Measurements from ENCODE around the gene PHOX2A. TPM values are rescaled to one million over a fixed set of nuclear protein-coding genes. Genes with fewer than 3 reads are reported as not detected.

Gene PHOX2A
- total RNA-seq, 1 donor from 2014 or later = not detected

DNA sequence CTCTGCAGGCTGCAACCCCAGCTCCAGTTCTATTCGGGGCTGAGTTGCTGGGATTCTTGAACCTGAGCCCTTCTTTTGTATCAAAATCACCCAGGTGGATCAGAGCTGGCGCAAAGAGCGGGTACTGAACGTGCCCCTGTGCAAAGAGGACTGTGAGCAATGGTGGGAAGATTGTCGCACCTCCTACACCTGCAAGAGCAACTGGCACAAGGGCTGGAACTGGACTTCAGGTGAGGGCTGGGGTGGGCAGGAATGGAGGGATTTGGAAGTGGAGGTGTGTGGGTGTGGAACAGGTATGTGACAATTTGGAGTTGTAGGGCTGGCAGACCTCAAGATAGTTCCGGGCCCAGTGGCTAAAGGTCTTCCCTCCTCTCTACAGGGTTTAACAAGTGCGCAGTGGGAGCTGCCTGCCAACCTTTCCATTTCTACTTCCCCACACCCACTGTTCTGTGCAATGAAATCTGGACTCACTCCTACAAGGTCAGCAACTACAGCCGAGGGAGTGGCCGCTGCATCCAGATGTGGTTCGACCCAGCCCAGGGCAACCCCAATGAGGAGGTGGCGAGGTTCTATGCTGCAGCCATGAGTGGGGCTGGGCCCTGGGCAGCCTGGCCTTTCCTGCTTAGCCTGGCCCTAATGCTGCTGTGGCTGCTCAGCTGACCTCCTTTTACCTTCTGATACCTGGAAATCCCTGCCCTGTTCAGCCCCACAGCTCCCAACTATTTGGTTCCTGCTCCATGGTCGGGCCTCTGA, 48.3 kb downstream of the PHOX2A start:
- no peak for DNase-seq (ENCODE audit: low spot score in 2 of 2)
- Histone ChIP-seq H3K36me3 (no peaks in the 10 kb centered on the region), H3K4me3 (no peak overlapping the region), H3K9me3 (no peaks in the 10 kb centered on the region), H3K4me1 (no peaks in the 10 kb centered on the region), H3K27ac (no peak overlapping the region), H3K27me3 (no peaks in the 10 kb centered on the region)
- intact Hi-C loops (cut with DNase I) = no loop called here
- TF ChIP-seq, protein P1, sequence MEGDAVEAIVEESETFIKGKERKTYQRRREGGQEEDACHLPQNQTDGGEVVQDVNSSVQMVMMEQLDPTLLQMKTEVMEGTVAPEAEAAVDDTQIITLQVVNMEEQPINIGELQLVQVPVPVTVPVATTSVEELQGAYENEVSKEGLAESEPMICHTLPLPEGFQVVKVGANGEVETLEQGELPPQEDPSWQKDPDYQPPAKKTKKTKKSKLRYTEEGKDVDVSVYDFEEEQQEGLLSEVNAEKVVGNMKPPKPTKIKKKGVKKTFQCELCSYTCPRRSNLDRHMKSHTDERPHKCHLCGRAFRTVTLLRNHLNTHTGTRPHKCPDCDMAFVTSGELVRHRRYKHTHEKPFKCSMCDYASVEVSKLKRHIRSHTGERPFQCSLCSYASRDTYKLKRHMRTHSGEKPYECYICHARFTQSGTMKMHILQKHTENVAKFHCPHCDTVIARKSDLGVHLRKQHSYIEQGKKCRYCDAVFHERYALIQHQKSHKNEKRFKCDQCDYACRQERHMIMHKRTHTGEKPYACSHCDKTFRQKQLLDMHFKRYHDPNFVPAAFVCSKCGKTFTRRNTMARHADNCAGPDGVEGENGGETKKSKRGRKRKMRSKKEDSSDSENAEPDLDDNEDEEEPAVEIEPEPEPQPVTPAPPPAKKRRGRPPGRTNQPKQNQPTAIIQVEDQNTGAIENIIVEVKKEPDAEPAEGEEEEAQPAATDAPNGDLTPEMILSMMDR (IDR thresholded peaks at IDR 0.05) = no peak

DNA sequence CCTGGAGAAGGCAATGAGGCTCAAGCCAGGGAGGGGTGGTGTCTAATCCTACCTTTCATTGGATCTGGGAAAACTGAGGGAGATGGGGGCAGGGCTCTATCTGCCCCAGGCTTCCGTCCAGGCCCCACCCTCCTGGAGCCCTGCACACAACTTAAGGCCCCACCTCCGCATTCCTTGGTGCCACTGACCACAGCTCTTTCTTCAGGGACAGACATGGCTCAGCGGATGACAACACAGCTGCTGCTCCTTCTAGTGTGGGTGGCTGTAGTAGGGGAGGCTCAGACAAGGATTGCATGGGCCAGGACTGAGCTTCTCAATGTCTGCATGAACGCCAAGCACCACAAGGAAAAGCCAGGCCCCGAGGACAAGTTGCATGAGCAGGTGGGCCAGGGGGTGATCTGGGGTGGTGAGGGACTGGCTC, 52.0 kb downstream of the PHOX2A start, which contains the start of gene FOLR1:
Gene FOLR1 (plus strand): TSS at position 180 of the 421 bp plus-strand sequence. CDS start 34 bp downstream, at position 214.
- intact Hi-C loops (cut with DNase I) = no loop called here
- no peak for DNase-seq (ENCODE audit: low spot score in 2 of 2)
- TF ChIP-seq, protein P1 (IDR thresholded peaks at IDR 0.05) = no peak
- Histone ChIP-seq H3K4me1 (no peaks in the 10 kb centered on the region), H3K27me3 (no peaks in the 10 kb centered on the region), H3K4me3 (no peak within 1 kb of the TSS), H3K27ac (no peak within 1 kb of the TSS), H3K36me3 (no peaks in the 10 kb centered on the region), H3K9me3 (no peaks in the 10 kb centered on the region)

DNA sequence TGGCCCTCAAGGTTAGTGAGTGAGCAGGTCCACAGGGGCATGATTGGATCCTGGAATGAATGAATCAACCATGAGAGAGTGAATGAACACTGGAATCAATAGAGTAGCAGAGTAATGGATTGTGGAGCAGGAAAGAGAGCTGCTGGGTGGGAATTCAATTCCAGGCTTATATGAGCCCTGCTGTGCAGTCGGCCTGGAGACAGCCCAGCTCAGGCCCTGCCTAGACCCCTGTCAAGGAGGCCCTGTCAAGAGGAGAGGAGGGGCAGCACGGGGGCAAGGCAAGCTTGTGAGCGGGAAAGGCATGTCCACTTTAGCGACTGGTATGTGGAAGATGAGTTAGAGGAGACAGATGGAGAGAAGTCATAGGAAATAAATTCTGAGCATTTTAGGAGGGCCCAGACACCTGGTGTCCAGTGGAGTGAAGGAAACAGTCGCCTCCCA, 53.3 kb downstream of the PHOX2A start:
- H3K4me3 ChIP-seq = no peak overlapping the region
- H3K27me3 ChIP-seq = no peaks in the 10 kb centered on the region
- no peak for DNase-seq (ENCODE audit: low spot score in 2 of 2)
- no peaks in the 10 kb centered on the region for H3K4me1 ChIP-seq
- H3K27ac ChIP-seq = no peak overlapping the region
- no peaks in the 10 kb centered on the region for H3K9me3 ChIP-seq
- no peaks in the 10 kb centered on the region for H3K36me3 ChIP-seq
- intact Hi-C loops (cut with DNase I) = no loop called here
- TF ChIP-seq, protein P1 (IDR thresholded peaks at IDR 0.05) = no peak

DNA sequence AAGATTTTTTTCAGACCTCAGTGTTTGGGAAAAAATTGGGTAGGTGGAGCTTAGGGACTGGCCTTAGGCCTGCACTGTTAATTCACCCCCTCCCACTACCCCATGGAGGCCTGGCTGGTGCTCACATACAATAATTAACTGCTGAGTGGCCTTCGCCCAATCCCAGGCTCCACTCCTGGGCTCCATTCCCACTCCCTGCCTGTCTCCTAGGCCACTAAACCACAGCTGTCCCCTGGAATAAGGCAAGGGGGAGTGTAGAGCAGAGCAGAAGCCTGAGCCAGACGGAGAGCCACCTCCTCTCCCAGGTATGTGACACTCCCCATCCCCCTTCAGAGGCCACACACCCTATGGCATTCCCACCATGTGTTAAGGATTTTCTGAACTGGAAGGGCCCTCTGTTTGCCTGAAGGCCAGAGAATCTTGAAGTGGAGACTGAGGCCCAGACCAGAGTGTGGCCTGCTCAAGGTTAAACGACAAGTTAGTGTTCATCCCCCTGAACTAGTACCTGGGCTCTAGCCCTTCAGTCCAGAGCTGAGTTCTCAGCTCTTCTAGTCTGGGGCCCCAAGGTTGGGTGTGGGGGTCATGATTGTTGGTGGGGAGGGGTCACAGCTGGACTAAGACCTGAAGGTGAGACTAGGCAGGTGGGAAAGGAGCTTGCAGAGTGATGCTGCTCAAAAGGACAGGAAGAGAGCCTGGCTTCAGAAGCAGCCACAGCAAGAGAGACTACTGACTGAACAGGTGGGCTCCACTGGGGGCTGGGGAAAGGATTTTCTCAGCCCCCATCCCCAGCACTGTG, 54.3 kb downstream of the PHOX2A start:
- TF ChIP-seq, protein P1 (IDR thresholded peaks at IDR 0.05) = no peak
- Histone ChIP-seq H3K27me3 (no peaks in the 10 kb centered on the region), H3K4me3 (no peak overlapping the region), H3K36me3 (no peaks in the 10 kb centered on the region), H3K4me1 (no peaks in the 10 kb centered on the region), H3K27ac (no peak overlapping the region), H3K9me3 (no peaks in the 10 kb centered on the region)
- intact Hi-C loops (cut with DNase I) = no loop called here
- DNase-seq (ENCODE audit: low spot score in 2 of 2) = no peak

Other genes with a start within 250 kb of the PHOX2A start
- gene IL18BP, start 245.3 kb downstream of the PHOX2A start, total RNA-seq = 5.0 TPM
- 289 TPM for gene NUMA1, start 163.6 kb downstream of the PHOX2A start, total RNA-seq
- 12.9 TPM for gene LRRC51, start 163.3 kb downstream of the PHOX2A start, total RNA-seq
- 148 TPM for gene LAMTOR1, start 140.9 kb downstream of the PHOX2A start, total RNA-seq
- gene TOMT, start 138.3 kb downstream of the PHOX2A start, total RNA-seq = not detected
- gene ANAPC15, start 131.5 kb downstream of the PHOX2A start, total RNA-seq = not detected
- gene FOLR3, start 108.5 kb downstream of the PHOX2A start, total RNA-seq = not detected
- gene FOLR1, start 52.0 kb downstream of the PHOX2A start, total RNA-seq = not detected
- 34.5 TPM for gene FOLR2, start 27.4 kb downstream of the PHOX2A start, total RNA-seq
- gene INPPL1, start 19.4 kb downstream of the PHOX2A start, total RNA-seq = 76.0 TPM
- gene CLPB, start 190.4 kb upstream of the PHOX2A start, total RNA-seq = 8.1 TPM

Measured in ascending aorta (tissue), 2 donors.